Nephron (organoid): ENCODE measurements around the gene AFTPH.

Experiments
- H3K27ac Mint-ChIP-seq, 3 experiments: 2 replicates each; pipeline ENCODE4 v1.8.0; 2020; ENCODE audit warnings: mixed read lengths in 3 of 3, mild to moderate bottlenecking in 2 of 3, moderate library complexity in 1 of 3
- H3K27me3 Mint-ChIP-seq: 2 replicates; pipeline ENCODE4 v1.8.0; 2021; ENCODE audit warnings: low read depth, mild to moderate bottlenecking, moderate library complexity, mixed read lengths
- H3K36me3 Mint-ChIP-seq: 2 replicates; pipeline ENCODE4 v1.8.0; 2020; ENCODE audit warnings: low read depth, mixed read lengths
- H3K4me1 Mint-ChIP-seq: 2 replicates; pipeline ENCODE4 v1.8.0; 2020; ENCODE audit warnings: mixed read lengths
- H3K4me3 Mint-ChIP-seq, 3 experiments: 2 replicates each; pipeline ENCODE4 v1.8.0; 2020; ENCODE audit warnings: mild to moderate bottlenecking in 3 of 3, mixed read lengths in 3 of 3, moderate library complexity in 2 of 3
- H3K9me3 Mint-ChIP-seq: 2 replicates; pipeline ENCODE4 v1.8.0; 2020; ENCODE audit warnings: mixed read lengths
- CTCF ChIP-seq, 3 experiments: fragments of 200-600 bp; sonication (generic); IDR thresholded peaks; one replicate each; pipeline ENCODE4 v1.5.0; 2021; ENCODE audit warnings: antibody characterized with exemption in 3 of 3; ENCODE audit not compliant: unreplicated experiment in 3 of 3

The AFTPH gene

GRCh38 chr2:64629875-64630274 is 105.7 kb downstream of the AFTPH start:
- H3K4me3 Mint-ChIP-seq, result no peak overlapping the region
- peaks cover 77% of the 10 kb centered on the region for H3K4me1 Mint-ChIP-seq
- TF ChIP-seq CTCF (IDR thresholded peaks at IDR 0.05; ENCODE audit: unreplicated experiment in 3 of 3), result no peak
- peaks cover 24% of the 10 kb centered on the region for H3K36me3 Mint-ChIP-seq
- no peaks in the 10 kb centered on the region for H3K9me3 Mint-ChIP-seq
- peak overlapping the region in 1 of 3 experiments; percentile 56 for H3K27ac Mint-ChIP-seq
- H3K27me3 Mint-ChIP-seq, result peaks cover 3% of the 10 kb centered on the region

- H3K4me1 Mint-ChIP-seq, result peaks cover 77% of the 10 kb centered on the region
- H3K4me3 Mint-ChIP-seq, result no peak overlapping the region
- H3K9me3 Mint-ChIP-seq, result no peaks in the 10 kb centered on the region
- H3K27me3 Mint-ChIP-seq, result no peaks in the 10 kb centered on the region
- no peak for TF ChIP-seq CTCF (IDR thresholded peaks at IDR 0.05; ENCODE audit: unreplicated experiment in 3 of 3)
- peak overlapping the region in 1 of 3 experiments; percentile 50 for H3K27ac Mint-ChIP-seq
- peaks cover 29% of the 10 kb centered on the region for H3K36me3 Mint-ChIP-seq
These were observed 106.6 kb downstream of the AFTPH start for GRCh38 chr2:64630752-64631151.

- H3K4me1 Mint-ChIP-seq, result peaks cover 73% of the 10 kb centered on the region
- H3K9me3 Mint-ChIP-seq, result no peaks in the 10 kb centered on the region
- no peaks in the 10 kb centered on the region for H3K27me3 Mint-ChIP-seq
- peaks cover 38% of the 10 kb centered on the region for H3K36me3 Mint-ChIP-seq
- H3K27ac Mint-ChIP-seq, result peak overlapping the region in 2 of 3 experiments; percentile 7 to 12
- TF ChIP-seq CTCF (IDR thresholded peaks at IDR 0.05; ENCODE audit: unreplicated experiment in 3 of 3), result no peak
- no peak overlapping the region for H3K4me3 Mint-ChIP-seq
These were observed 107.6 kb downstream of the AFTPH start for GRCh38 chr2:64631771-64632170.

GRCh38 chr2:64632835-64633819 is 109.0 kb downstream of the AFTPH start:
- Mint-ChIP-seq H3K27ac (peak overlapping the region; percentile 28 to 76 (median 54)), H3K27me3 (no peaks in the 10 kb centered on the region), H3K4me3 (no peak overlapping the region), H3K9me3 (no peaks in the 10 kb centered on the region), H3K36me3 (peaks cover 42% of the 10 kb centered on the region), H3K4me1 (peaks cover 75% of the 10 kb centered on the region)
- no peak for TF ChIP-seq CTCF (IDR thresholded peaks at IDR 0.05; ENCODE audit: unreplicated experiment in 3 of 3)

- TF ChIP-seq CTCF (IDR thresholded peaks at IDR 0.05; ENCODE audit: unreplicated experiment in 3 of 3), result no peak
- H3K4me3 Mint-ChIP-seq, result no peak overlapping the region
- peak overlapping the region; percentile 23 to 71 (median 26) for H3K27ac Mint-ChIP-seq
- no peaks in the 10 kb centered on the region for H3K9me3 Mint-ChIP-seq
- peaks cover 70% of the 10 kb centered on the region for H3K4me1 Mint-ChIP-seq
- H3K36me3 Mint-ChIP-seq, result peaks cover 38% of the 10 kb centered on the region
- no peaks in the 10 kb centered on the region for H3K27me3 Mint-ChIP-seq
These were observed 110.5 kb downstream of the AFTPH start for GRCh38 chr2:64634345-64635267.
